Activated CD8-positive, alpha-beta memory T cell treated with anti-CD3 and anti-CD28 coated beads, Interleukin-2, amount 50 U/mL, for 4 hours (primary cell): ENCODE data around the gene FKBP9.
A peak's percentile ranks its signal among the peaks of the same experiment; 100 is the strongest.

ENCODE experiments used
- DNase-seq: peaks from one replicate; pipeline ENCODE4 v3.0.0-alpha.2; 2020

Gene FKBP9

DNA sequence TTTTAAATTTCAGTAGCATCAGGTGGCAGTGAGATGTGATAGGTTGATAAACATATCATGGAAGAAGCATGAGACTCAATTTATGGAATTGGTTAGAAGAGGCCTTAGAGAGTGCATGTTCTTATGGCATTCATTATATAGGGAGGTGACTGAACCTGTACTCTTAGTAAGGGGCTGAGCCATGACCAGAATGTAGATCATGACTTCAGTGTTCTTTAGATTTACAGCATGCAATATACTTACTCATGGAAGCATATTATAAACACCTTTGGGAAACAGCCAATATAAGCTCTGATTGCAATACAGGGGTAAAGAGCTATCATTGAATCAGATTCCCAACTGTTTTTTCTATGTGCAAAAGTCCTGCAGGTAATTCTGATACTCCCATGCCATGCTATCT is 55.1 kb downstream of the FKBP9 start:
- DNase-seq: no peak

DNA sequence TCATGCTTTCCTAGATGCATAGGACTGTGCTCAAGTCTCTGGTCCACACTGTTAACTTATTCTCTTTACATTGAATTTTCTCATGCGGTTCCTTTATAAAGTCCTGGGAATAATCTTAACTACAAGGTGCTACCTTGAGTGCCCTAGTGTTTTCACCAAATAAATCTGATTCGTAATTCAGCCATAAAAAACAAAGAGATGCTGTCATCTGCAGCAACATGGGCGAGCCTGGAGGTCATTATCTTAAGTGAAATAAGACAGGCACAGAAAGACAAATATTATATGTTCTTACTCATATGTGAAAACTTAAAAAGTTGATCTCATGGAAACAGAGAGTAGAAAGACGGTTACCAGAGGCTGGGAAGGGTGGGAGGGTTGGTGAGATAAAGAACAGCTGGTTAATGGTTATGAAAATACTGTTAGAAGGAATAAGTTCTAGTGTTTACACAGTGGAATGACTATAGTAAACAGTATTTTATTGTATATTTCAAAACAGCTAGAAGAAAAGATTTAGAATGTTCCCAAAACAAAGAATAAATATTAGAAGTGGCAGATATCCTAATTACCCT is 67.0 kb downstream of the FKBP9 start:
- DNase-seq: no peak

DNA sequence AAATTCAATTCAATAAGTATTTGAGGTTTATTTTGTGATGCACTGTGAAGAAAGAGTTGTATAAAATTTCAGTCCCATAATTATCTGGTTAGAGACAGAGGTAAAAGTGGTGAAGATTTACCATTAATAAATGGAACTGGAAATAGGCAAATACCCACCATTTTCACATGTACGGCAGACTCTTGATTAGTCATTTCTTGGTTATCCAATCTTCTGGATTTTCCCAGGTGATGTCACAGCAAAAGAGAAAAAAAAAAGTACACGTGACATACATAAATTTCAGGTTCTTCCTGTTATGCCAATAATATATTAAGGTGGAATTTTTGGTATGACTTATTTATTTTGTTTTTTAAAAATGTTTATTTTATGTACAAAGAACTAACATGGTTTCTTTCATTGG is 78.5 kb downstream of the FKBP9 start:
- no peak for DNase-seq

- DNase-seq: no peak
Observed at GRCh38 chr7:33038639-33039038, 81.4 kb downstream of the FKBP9 start.

GRCh38 chr7:33039257-33039902 is 82.1 kb downstream of the FKBP9 start:
- no peak for DNase-seq

DNA sequence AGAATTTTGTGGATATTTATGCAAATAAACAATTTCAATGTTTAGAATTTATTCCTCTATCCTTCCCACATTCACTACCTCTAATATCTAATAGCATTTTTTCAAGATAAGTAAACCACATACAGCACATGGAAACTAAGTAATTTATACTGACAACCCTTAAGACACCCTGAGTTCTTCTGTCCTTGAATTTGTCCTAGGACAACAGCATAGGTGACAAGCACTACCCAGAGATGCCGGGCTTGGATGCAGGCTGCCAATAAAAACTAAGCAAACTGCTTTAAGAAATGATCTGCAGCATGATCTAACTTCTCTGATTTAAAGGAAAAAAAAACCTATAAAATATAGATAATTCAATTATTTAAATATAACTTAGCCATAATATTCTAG is 82.7 kb downstream of the FKBP9 start:
- no peak for DNase-seq

- DNase-seq: peak; percentile 56
Observed at GRCh38 chr7:33040803-33041516, 83.7 kb downstream of the FKBP9 start.

DNA sequence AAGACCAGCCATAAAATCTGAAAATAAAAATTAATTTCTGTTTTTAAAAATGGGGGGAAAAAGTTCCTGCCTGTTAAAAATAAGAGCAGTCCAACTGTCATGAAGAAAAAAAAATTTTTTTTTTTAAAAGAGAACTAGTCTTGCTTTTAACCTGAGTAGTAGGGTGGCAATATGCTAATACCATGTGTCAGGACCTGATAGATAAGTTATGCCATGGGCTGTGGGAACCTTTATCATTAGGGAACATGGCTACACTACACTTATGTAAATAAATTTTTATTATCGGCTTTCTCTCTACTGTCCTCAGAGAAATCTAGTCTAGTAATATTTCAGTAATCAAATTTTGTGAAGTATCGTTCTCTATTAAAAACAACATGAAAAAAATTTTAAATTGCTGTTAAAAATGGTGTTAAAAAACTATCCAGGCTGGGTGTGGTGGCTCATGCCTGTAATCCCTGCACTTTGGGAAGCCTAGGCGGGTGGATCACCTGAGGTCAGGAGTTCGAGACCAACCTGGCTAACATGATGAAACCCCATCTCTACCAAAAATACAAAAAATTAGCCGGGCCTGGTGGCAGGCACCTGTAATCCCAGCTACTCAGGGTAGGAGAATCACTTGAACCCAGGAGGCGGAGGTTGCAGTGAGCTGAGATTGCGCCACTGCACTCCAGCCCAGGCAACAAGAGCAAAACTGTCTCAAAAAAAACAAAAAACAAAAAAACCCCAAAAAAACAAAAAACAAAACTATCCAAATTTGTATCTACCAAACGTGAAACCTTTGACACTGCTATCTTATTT is 84.6 kb downstream of the FKBP9 start:
- DNase-seq: no peak

DNA sequence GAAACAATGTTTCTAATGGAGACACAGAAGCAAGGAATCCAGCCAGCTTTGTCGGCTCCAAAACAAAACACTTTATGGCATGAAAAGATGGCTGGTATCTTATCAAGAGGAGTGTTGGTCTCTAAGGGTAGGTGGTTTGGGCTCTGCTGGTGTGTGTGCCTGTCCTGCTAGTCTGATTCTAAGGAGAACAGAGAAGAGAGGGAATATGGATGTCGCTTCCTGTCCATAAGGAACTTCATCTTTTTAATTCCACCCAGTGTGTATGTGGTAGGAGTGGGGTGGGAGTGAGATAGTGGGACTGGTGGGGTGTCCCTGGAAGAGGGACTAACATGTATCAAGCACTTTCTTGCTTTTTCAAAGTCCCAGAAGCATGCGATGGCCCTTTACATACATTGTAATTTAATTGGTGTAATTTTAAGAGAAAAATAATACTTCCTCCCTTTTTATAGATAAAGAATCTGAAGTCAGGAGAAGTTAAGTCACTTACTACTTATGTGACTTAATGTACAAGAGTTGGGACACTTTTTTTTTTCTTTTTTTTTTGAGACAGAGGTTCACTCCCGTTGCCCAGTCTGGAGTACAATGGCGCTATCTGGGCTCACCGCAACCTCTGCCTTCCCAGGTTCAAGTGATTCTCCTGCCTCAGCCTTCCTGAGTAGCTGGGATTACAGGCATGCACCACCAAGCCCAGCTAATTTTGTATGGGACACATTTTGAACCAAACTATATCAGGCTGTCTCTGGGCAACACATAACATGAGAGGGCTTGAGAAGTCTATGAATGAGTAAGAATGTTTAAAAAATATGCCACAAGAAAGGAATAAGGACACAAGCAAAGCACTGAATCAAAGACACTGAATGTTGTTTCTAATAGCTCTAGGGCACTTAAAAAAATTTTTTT is 86.5 kb downstream of the FKBP9 start:
- no peak for DNase-seq

- DNase-seq: no peak
Observed at GRCh38 chr7:33044401-33044718, 87.1 kb downstream of the FKBP9 start.

- DNase-seq: no peak
Observed at GRCh38 chr7:33044986-33045385, 87.7 kb downstream of the FKBP9 start.

- DNase-seq: no peak
Observed at GRCh38 chr7:33048257-33048656, 91.0 kb downstream of the FKBP9 start.

GRCh38 chr7:33048704-33049103 is 91.5 kb downstream of the FKBP9 start:
- no peak for DNase-seq

GRCh38 chr7:33050535-33051318 is 93.5 kb downstream of the FKBP9 start:
- no peak for DNase-seq

GRCh38 chr7:33053721-33054120 is 96.5 kb downstream of the FKBP9 start:
- DNase-seq: no peak

- DNase-seq: no peak
Observed at GRCh38 chr7:33054261-33054964, 97.2 kb downstream of the FKBP9 start.

GRCh38 chr7:33055158-33055557 is 97.9 kb downstream of the FKBP9 start:
- DNase-seq: no peak
